Tibial nerve (tissue), 3 donors: ENCODE measurements around the gene UNG.

Source experiments
- POLR2A ChIP-seq, 2 donors: fragments of 450-650 bp; IDR thresholded peaks; one replicate each; pipeline ENCODE4 v1.6.1; 2017; ENCODE audit warnings: antibody characterized with exemption in 2 of 2, mild to moderate bottlenecking in 2 of 2, moderate library complexity in 2 of 2
- TF ChIP-seq, protein P1 (sequence below), 5 experiments: fragments of 200-600 bp in 3 of 5; fragments of 450-650 bp in 2 of 5; sonication (generic) in 3 of 5; IDR thresholded peaks; one replicate each; pipeline ENCODE4 v1.5.1; 2016 to 2019; ENCODE audit warnings: antibody characterized with exemption in 5 of 5, mild to moderate bottlenecking in 3 of 5, moderate library complexity in 2 of 5

GRCh38 chr12:109100741-109101140 is 3.3 kb downstream of the UNG start:
- TF ChIP-seq, protein P1, sequence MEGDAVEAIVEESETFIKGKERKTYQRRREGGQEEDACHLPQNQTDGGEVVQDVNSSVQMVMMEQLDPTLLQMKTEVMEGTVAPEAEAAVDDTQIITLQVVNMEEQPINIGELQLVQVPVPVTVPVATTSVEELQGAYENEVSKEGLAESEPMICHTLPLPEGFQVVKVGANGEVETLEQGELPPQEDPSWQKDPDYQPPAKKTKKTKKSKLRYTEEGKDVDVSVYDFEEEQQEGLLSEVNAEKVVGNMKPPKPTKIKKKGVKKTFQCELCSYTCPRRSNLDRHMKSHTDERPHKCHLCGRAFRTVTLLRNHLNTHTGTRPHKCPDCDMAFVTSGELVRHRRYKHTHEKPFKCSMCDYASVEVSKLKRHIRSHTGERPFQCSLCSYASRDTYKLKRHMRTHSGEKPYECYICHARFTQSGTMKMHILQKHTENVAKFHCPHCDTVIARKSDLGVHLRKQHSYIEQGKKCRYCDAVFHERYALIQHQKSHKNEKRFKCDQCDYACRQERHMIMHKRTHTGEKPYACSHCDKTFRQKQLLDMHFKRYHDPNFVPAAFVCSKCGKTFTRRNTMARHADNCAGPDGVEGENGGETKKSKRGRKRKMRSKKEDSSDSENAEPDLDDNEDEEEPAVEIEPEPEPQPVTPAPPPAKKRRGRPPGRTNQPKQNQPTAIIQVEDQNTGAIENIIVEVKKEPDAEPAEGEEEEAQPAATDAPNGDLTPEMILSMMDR (IDR thresholded peaks at IDR 0.05) = no peak
- TF ChIP-seq POLR2A (IDR thresholded peaks at IDR 0.05) = no peak
